IPS-18a (cell line): ENCODE data around the gene ABLIM2.

Source experiments
- H3K27ac ChIP-seq: one replicate; pipeline ENCODE4 v1.5.1; 2013; ENCODE audit warnings: low read length
- H3K27me3 ChIP-seq: one replicate; pipeline ENCODE4 v1.6.1; 2013; ENCODE audit warnings: mild to moderate bottlenecking, low read length; ENCODE audit not compliant: control insufficient read depth, insufficient read depth
- H3K36me3 ChIP-seq: one replicate; pipeline ENCODE4 v1.6.1; 2013; ENCODE audit warnings: low read depth, low read length; ENCODE audit not compliant: control insufficient read depth
- H3K4me1 ChIP-seq: one replicate; pipeline ENCODE4 v1.6.1; 2013; ENCODE audit warnings: low read depth, low read length; ENCODE audit not compliant: control insufficient read depth
- H3K4me3 ChIP-seq: one replicate; pipeline ENCODE4 v1.5.1; 2013; ENCODE audit warnings: low read length
- H3K9ac ChIP-seq: one replicate; pipeline ENCODE4 v1.6.1; 2013; ENCODE audit warnings: mild to moderate bottlenecking, low read length, moderate library complexity
- H3K9me3 ChIP-seq: one replicate; pipeline ENCODE4 v1.6.1; 2013; ENCODE audit warnings: low read depth, low read length; ENCODE audit not compliant: control insufficient read depth

Gene ABLIM2

DNA sequence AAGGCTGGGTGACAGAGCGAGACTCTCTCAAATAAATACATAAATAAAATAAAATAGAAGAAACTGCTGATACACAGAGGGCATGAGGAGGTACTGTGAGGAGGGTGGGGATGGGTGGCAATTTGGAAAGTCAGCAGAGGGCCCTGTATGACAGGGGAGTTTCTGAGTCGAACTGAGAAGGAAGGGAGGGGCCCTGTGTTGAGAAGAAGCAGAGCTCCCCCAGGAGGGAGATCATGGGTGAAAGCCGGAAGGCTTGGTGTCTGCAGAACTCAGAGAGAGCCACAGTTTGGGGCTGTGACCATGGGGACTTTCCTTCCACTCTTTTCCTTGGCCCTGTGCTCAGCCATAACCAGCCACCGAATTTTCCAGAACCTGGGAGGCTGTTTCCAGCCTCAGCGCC lies 194.2 kb downstream of the ABLIM2 start:
- Histone ChIP-seq H3K4me3 (no peak overlapping the region), H3K27me3 (no peaks in the 10 kb centered on the region), H3K36me3 (no peaks in the 10 kb centered on the region), H3K9me3 (no peaks in the 10 kb centered on the region), H3K4me1 (peaks cover 9% of the 10 kb centered on the region), H3K27ac (no peak overlapping the region), H3K9ac (no peak overlapping the region)

DNA sequence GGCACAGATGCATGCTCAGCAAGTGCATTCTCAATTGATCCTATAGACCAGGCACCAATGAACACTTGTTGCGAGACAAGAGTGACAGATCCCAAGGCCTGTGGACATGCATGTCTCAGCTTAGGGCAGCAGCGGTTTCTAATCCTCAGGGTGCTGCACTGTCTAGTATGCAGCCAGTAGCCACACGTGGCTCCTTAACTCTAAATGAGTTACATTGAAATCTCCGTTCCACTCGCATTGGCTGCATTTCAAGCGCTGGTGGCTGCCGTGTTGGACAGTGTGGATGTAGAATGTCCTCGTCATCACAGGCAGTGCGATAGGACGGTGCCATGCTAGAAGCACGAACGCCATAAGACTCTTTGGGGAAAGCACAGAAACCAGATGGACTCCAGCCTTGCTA lies 194.9 kb downstream of the ABLIM2 start:
- H3K4me1 ChIP-seq = peaks cover 9% of the 10 kb centered on the region
- H3K27ac ChIP-seq = no peak overlapping the region
- no peak overlapping the region for H3K4me3 ChIP-seq
- H3K36me3 ChIP-seq = no peaks in the 10 kb centered on the region
- no peaks in the 10 kb centered on the region for H3K9me3 ChIP-seq
- H3K27me3 ChIP-seq = no peaks in the 10 kb centered on the region
- no peak overlapping the region for H3K9ac ChIP-seq

GRCh38 chr4:7962609-7963508 lies 195.8 kb downstream of the ABLIM2 start:
- Histone ChIP-seq H3K27ac (no peak overlapping the region), H3K4me3 (no peak overlapping the region), H3K9me3 (no peaks in the 10 kb centered on the region), H3K36me3 (no peaks in the 10 kb centered on the region), H3K9ac (no peak overlapping the region), H3K27me3 (no peaks in the 10 kb centered on the region), H3K4me1 (peaks cover 9% of the 10 kb centered on the region)

- H3K4me1 ChIP-seq = peaks cover 11% of the 10 kb centered on the region
- H3K9me3 ChIP-seq = no peaks in the 10 kb centered on the region
- H3K27ac ChIP-seq = no peak overlapping the region
- H3K9ac ChIP-seq = no peak overlapping the region
- no peaks in the 10 kb centered on the region for H3K36me3 ChIP-seq
- H3K27me3 ChIP-seq = no peaks in the 10 kb centered on the region
- H3K4me3 ChIP-seq = no peak overlapping the region
These were observed 197.6 kb downstream of the ABLIM2 start for GRCh38 chr4:7960790-7961655.

DNA sequence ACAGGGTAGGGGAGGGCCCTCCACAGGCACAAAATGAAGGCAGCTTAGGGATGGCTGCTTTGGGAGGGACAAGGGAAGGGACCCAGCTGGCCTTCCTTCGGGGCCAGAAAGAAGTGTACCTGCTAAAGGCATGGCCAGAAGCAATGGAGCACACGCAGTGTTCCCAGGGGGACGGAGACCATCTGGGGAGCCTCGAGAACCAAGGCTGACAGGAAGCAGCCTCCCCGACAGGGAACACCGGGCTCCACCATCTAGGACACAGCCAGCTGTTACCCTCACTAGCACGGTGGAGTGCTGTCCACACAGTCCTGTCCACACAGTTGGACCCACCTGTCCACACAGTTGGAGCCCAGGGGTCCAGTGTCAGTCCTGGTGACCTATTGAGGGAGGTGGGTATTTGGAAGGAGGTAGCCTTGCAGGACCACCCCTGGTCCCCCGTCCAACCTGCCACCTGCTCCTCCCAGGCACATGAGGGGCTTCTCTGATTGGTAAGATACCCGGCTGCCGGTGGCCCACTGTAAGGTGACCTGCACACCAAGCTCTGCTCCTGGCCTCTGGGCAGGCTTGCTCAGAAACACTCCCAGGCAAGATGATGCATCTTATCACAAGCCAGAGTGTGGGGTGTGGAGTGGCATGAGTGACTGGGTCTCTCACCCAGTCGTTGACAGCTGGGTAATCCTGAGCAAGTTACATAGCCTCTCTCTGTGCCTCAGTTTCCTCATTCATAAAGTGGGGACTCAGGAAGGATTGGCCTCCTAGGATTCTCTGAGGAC lies 198.4 kb downstream of the ABLIM2 start:
- no peaks in the 10 kb centered on the region for H3K9me3 ChIP-seq
- H3K36me3 ChIP-seq = no peaks in the 10 kb centered on the region
- H3K4me3 ChIP-seq = no peak overlapping the region
- no peak overlapping the region for H3K9ac ChIP-seq
- H3K27ac ChIP-seq = no peak overlapping the region
- peaks cover 11% of the 10 kb centered on the region for H3K4me1 ChIP-seq
- H3K27me3 ChIP-seq = no peaks in the 10 kb centered on the region

DNA sequence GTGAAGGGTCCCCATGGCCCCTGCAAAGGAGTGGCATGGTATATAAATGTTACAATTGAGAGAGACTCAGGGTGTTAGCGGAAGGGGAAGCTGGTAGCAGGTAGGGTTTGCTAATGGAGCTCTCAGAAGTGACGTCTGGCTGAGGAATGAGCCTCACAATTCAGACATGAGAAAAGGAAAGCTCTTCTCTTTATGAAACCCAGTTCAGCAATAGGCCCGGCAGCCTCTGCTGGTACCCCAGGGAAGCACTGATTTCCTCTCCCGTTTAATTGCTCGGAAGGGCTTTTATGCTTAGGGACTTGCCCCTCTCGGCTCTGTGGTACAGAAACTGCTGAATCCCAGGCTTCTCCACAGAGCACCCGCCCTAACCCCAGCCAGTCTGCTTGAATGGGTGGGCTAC lies 199.5 kb downstream of the ABLIM2 start:
- H3K27ac ChIP-seq = no peak overlapping the region
- H3K4me1 ChIP-seq = peaks cover 11% of the 10 kb centered on the region

GRCh38 chr4:7956934-7957656 lies 201.5 kb downstream of the ABLIM2 start:
- Histone ChIP-seq H3K36me3 (no peaks in the 10 kb centered on the region), H3K4me1 (peaks cover 11% of the 10 kb centered on the region), H3K27me3 (no peaks in the 10 kb centered on the region), H3K4me3 (no peak overlapping the region), H3K9ac (no peak overlapping the region), H3K27ac (no peak overlapping the region), H3K9me3 (no peaks in the 10 kb centered on the region)

More for the DNA sequence above, 199.5 kb downstream of the ABLIM2 start:
- no peak overlapping the region for H3K4me3 ChIP-seq
- no peaks in the 10 kb centered on the region for H3K27me3 ChIP-seq
- no peak overlapping the region for H3K9ac ChIP-seq
- H3K36me3 ChIP-seq = no peaks in the 10 kb centered on the region
- no peaks in the 10 kb centered on the region for H3K9me3 ChIP-seq

DNA sequence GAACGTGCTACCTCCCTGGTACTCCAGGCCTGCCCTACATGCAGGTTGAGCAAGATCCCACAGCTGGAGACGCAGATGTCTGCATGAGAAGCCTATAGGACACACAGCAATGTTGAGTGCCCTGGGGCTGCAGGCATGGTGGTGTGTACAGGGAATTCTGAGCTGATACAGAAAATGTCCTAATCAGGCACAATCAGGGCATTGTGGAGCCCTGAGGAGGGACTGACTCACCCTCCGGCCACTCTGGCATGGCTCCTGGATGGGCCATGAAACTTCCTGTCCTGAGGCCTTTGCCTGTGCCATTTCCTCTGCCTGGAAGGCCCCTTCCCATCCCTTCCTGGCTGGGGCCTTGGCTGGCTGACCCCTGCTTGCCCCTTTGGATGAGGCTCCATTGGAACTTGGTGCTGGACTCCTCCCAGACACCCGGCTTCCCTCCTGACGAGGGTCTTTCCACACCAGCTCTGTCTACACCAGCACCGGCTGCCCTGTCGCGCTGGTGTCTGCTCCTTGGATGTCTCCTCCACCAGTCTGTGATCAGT lies 202.3 kb downstream of the ABLIM2 start:
- Histone ChIP-seq H3K27ac (no peak overlapping the region), H3K27me3 (no peaks in the 10 kb centered on the region), H3K36me3 (no peaks in the 10 kb centered on the region), H3K9me3 (no peaks in the 10 kb centered on the region), H3K4me1 (peaks cover 11% of the 10 kb centered on the region), H3K4me3 (no peak overlapping the region), H3K9ac (no peak overlapping the region)

GRCh38 chr4:7955393-7955792 lies 203.2 kb downstream of the ABLIM2 start:
- peaks cover 3% of the 10 kb centered on the region for H3K4me1 ChIP-seq
- no peak overlapping the region for H3K4me3 ChIP-seq
- no peaks in the 10 kb centered on the region for H3K9me3 ChIP-seq
- H3K27me3 ChIP-seq = no peaks in the 10 kb centered on the region
- no peaks in the 10 kb centered on the region for H3K36me3 ChIP-seq
- H3K27ac ChIP-seq = no peak overlapping the region
- H3K9ac ChIP-seq = no peak overlapping the region

DNA sequence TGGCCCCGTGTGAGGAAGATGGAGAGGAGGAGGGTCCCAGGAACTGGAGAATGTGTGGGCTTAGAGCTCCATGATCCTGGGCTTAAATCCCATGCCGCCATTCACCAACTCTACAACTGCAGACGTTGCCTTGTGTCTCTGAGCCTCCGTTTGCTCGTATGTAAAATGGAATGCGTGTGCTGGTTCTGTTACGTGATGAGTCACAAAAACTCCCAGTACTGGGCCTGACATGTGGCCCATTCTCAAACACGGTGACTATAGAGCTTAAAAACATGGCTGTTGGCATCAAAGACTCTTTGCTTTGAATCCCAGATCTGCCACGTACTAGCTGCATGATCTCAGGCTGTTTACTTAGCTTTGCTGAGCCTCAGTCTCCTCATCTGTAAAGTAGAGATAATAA lies 206.0 kb downstream of the ABLIM2 start:
- peaks cover 2% of the 10 kb centered on the region for H3K4me1 ChIP-seq
- no peak overlapping the region for H3K27ac ChIP-seq
- H3K9me3 ChIP-seq = no peaks in the 10 kb centered on the region
- no peaks in the 10 kb centered on the region for H3K36me3 ChIP-seq
- H3K9ac ChIP-seq = no peak overlapping the region
- no peaks in the 10 kb centered on the region for H3K27me3 ChIP-seq
- H3K4me3 ChIP-seq = no peak overlapping the region
